Testis (tissue), 2 donors: ENCODE results near the gene THADA.

Experiments
- POLR2A ChIP-seq: fragments of 450-650 bp; IDR thresholded peaks from one replicate; pipeline ENCODE4 v1.6.1; 2017; ENCODE audit warnings: antibody characterized with exemption, mild to moderate bottlenecking, moderate library complexity
- TF ChIP-seq, protein P1 (sequence below), 3 experiments: fragments of 450-650 bp in 2 of 3; fragments of 200-600 bp in 1 of 3; sonication (generic) in 1 of 3; IDR thresholded peaks; one replicate each; pipeline ENCODE4 v1.5.1; 2016 to 2019; ENCODE audit warnings: antibody characterized with exemption in 3 of 3, mild to moderate bottlenecking in 2 of 3, moderate library complexity in 1 of 3

DNA sequence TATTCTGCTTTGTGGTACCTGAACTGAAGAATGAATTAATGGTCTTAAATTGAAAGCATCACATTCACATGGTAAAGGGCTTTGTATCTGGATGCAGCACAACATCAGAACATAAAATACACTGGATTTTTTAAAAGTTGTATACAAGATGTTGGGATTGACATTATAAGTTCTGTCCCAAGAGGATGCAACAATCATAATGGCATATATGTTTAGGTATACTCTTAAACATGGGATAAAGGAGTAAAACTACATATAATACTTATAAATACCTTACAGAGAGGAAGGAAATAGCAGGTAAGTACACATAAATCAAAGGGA lies 171.9 kb downstream of the THADA start:
- TF ChIP-seq, protein P1, sequence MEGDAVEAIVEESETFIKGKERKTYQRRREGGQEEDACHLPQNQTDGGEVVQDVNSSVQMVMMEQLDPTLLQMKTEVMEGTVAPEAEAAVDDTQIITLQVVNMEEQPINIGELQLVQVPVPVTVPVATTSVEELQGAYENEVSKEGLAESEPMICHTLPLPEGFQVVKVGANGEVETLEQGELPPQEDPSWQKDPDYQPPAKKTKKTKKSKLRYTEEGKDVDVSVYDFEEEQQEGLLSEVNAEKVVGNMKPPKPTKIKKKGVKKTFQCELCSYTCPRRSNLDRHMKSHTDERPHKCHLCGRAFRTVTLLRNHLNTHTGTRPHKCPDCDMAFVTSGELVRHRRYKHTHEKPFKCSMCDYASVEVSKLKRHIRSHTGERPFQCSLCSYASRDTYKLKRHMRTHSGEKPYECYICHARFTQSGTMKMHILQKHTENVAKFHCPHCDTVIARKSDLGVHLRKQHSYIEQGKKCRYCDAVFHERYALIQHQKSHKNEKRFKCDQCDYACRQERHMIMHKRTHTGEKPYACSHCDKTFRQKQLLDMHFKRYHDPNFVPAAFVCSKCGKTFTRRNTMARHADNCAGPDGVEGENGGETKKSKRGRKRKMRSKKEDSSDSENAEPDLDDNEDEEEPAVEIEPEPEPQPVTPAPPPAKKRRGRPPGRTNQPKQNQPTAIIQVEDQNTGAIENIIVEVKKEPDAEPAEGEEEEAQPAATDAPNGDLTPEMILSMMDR (IDR thresholded peaks at IDR 0.05): no peak
- TF ChIP-seq POLR2A: no peak
